Transverse colon (tissue), 4 donors: ENCODE results near the gene LAMTOR4. TPM values are rescaled to one million over a fixed set of nuclear protein-coding genes. Genes with fewer than 3 reads are reported as not detected.
"Not testable (repeated sequence)": the region's sequence is repeated elsewhere in the genome, so short reads cannot be mapped to it uniquely, and the experiment has no call there.

Experiments used
- DNase-seq: peaks from one replicate; pipeline ENCODE4 v3.0.0-alpha.2; 2019
- H3K27ac ChIP-seq, 4 donors: fragments of 200-600 bp; sonication (generic); 2 replicates each; pipeline ENCODE4 v1.5.1; 2016 to 2018; ENCODE audit warnings: inconsistent platforms in 4 of 4
- H3K27me3 ChIP-seq: fragments of 200-600 bp; sonication (generic); 2 replicates; pipeline ENCODE4 v1.5.1; 2017; ENCODE audit warnings: inconsistent platforms
- H3K36me3 ChIP-seq, 4 donors: fragments of 200-600 bp; sonication (generic); 2 replicates each; pipeline ENCODE4 v1.5.1; 2017 to 2019; ENCODE audit warnings: inconsistent platforms in 4 of 4
- H3K4me1 ChIP-seq, 4 donors: fragments of 200-600 bp; sonication (generic); 2 replicates each; pipeline ENCODE4 v1.5.1; 2017 to 2020; ENCODE audit warnings: inconsistent platforms in 4 of 4
- H3K4me3 ChIP-seq, 4 donors: fragments of 200-600 bp; sonication (generic); 1 replicate in 1 of 4; 2 replicates in 3 of 4; pipeline versions ENCODE4 v1.5.1 to v1.6.1; 2017 to 2019; ENCODE audit warnings: inconsistent platforms in 4 of 4
- H3K9me3 ChIP-seq, 2 donors: fragments of 200-600 bp; sonication (generic); 2 replicates each; pipeline ENCODE4 v1.5.1; 2017 to 2019; ENCODE audit warnings: inconsistent platforms in 2 of 2
- EP300 ChIP-seq: sonication (generic); formaldehyde crosslinking; IDR thresholded peaks from one replicate; pipeline ENCODE4 v1.6.1; 2017; ENCODE audit warnings: antibody characterized with exemption, low read depth
- POLR2A ChIP-seq: fragments of 450-650 bp; IDR thresholded peaks from one replicate; pipeline ENCODE4 v1.6.1; 2016; ENCODE audit warnings: antibody characterized with exemption, mild to moderate bottlenecking, moderate library complexity
- POLR2AphosphoS5 ChIP-seq, 3 donors: sonication (generic); formaldehyde crosslinking; IDR thresholded peaks; one replicate each; pipeline ENCODE4 v1.6.1; 2016; ENCODE audit warnings: antibody characterized with exemption in 3 of 3
- WGBS, 2 donors: methylation state at CpG; one replicate each; pipeline ENCODE4 v1.1.5; 2018; ENCODE audit warnings: low coverage in 1 of 2; 5-methylcytosine and 5-hydroxymethylcytosine counted together
- in situ Hi-C, 4 donors: fragments of 200-750 bp; cut with MboI; loops; one replicate each; pipeline versions ENCODE4 v1.15.0 to v1.15.1; 2017; ENCODE audit warnings: low sequenced_read_pairs in 3 of 4, low pct_ligation_motif_present in 1 of 4, low pct_unique_long_range_greater_than_20kb in 1 of 4
- intact Hi-C: fragments of 100-400 bp; cut with DNase I; formaldehyde crosslinking; loops from one replicate; pipeline ENCODE4 v1.15.1; 2023; ENCODE audit warnings: low total_unique reads
- total RNA-seq, 4 donors: library from RNA; depleted of rRNA; stranded (reverse); fragments of >200 nt; gene quantifications; one replicate each; pipeline ENCODE4 v1.1.0, GENCODE V29; 2016
- TF ChIP-seq, protein P1 (sequence below), 5 experiments: fragments of 200-600 bp in 3 of 5; fragments of 450-650 bp in 2 of 5; sonication (generic) in 3 of 5; IDR thresholded peaks; 1 replicate in 2 of 5; 2 replicates in 3 of 5; pipeline ENCODE4 v1.5.1; 2016 to 2017; ENCODE audit warnings: antibody characterized with exemption in 5 of 5, inconsistent platforms in 3 of 5, mild to moderate bottlenecking in 2 of 5, moderate library complexity in 1 of 5

LAMTOR4 gene
- total RNA-seq, 4 donors from 2014 or later = 105 to 403 (median 256) TPM

DNA sequence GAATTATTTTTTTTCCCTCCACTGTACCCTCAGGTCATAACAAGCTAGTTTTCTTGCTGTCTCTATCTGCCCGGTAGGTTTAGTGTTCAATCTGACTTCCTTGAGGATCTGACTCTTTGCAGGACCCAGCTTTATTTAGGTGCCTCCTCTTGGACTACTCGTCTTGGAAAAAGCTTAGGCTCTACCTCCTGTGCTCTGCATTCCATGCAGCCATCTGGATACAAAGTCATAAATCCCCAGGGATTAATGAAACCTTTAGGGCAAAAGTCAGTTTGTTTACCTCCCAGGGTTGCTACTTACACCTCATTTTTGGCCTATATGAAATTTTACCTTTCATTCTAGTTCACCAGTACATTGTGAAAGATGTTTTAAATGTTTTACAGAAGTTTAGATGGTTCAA is 37.0 kb downstream of the LAMTOR4 start:
- TF ChIP-seq POLR2AphosphoS5 (IDR thresholded peaks at IDR 0.05) (no peak), POLR2A (no peak), EP300 (no peak)
- TF ChIP-seq, protein P1, sequence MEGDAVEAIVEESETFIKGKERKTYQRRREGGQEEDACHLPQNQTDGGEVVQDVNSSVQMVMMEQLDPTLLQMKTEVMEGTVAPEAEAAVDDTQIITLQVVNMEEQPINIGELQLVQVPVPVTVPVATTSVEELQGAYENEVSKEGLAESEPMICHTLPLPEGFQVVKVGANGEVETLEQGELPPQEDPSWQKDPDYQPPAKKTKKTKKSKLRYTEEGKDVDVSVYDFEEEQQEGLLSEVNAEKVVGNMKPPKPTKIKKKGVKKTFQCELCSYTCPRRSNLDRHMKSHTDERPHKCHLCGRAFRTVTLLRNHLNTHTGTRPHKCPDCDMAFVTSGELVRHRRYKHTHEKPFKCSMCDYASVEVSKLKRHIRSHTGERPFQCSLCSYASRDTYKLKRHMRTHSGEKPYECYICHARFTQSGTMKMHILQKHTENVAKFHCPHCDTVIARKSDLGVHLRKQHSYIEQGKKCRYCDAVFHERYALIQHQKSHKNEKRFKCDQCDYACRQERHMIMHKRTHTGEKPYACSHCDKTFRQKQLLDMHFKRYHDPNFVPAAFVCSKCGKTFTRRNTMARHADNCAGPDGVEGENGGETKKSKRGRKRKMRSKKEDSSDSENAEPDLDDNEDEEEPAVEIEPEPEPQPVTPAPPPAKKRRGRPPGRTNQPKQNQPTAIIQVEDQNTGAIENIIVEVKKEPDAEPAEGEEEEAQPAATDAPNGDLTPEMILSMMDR (IDR thresholded peaks at IDR 0.05) = no peak
- DNase-seq = no peak
- no peaks in the 10 kb centered on the region for H3K27me3 ChIP-seq
- no peaks in the 10 kb centered on the region for H3K36me3 ChIP-seq
- H3K27ac ChIP-seq = no peak overlapping the region
- in situ Hi-C loops (no loop called here), intact Hi-C loops (no loop called here)
- peaks cover 0 to 3% (median 0%) of the 10 kb centered on the region in 4 donors for H3K4me1 ChIP-seq
- no peak overlapping the region for H3K4me3 ChIP-seq
- no peaks in the 10 kb centered on the region for H3K9me3 ChIP-seq
- WGBS, 2 donors = 53 to 83% methylated on average over 1 to 2 of the region's 2 CpGs

GRCh38 chr7:100189061-100189460 is 40.3 kb downstream of the LAMTOR4 start:
- TF ChIP-seq POLR2AphosphoS5 (IDR thresholded peaks at IDR 0.05) = no peak
- no peak for TF ChIP-seq POLR2A
- TF ChIP-seq, protein P1 (IDR thresholded peaks at IDR 0.05) = no peak
- TF ChIP-seq EP300 = no peak
- Histone ChIP-seq H3K4me1 (peaks cover 0 to 8% (median 2%) of the 10 kb centered on the region in 4 donors), H3K27ac (no peak overlapping the region), H3K36me3 (no peaks in the 10 kb centered on the region), H3K9me3 (no peaks in the 10 kb centered on the region), H3K27me3 (no peaks in the 10 kb centered on the region), H3K4me3 (no peak overlapping the region)
- in situ Hi-C loops = no loop called here
- WGBS, 2 donors = 51 to 83% methylated on average over 2 to 3 of the region's 3 CpGs
- intact Hi-C loops = no loop called here
- no peak for DNase-seq

DNA sequence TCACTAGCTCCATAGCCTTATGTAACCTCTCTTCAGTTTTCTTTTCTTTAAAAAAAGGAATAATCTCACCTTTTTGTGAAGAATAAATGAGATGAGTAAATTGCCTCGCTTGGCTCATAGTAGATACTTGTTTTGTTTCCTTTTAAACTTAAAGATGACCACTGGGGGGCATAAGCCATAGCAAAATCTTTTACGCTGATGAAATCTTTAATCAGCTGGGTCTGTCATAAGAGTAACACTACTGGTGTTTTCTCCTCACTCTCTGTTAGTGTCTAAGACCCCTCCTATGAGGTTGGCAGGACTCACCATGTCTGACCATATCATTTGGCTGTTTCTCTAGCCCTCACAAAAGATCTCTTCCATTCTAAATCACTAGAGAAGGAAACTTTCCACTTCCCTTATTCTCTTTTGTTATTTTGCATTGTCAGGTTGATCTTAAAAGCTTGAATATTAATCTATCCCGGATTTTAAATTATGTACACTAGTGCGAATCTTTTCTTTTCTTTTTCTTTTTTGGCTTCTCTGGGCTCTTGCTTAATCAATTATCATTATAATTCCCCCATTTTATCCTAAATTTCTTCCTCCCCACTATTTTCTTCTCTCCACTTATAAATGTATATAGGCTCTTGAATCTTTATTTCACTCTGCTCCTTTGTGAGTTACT is 41.5 kb downstream of the LAMTOR4 start:
- no peaks in the 10 kb centered on the region for H3K9me3 ChIP-seq
- H3K36me3 ChIP-seq = no peaks in the 10 kb centered on the region
- no peak for TF ChIP-seq POLR2AphosphoS5 (IDR thresholded peaks at IDR 0.05)
- TF ChIP-seq, protein P1 (IDR thresholded peaks at IDR 0.05) = peak; percentile 28 to 41 (median 35)
- peaks cover 0 to 8% (median 2%) of the 10 kb centered on the region in 4 donors for H3K4me1 ChIP-seq
- no peaks in the 10 kb centered on the region for H3K27me3 ChIP-seq
- in situ Hi-C loops (no loop called here), intact Hi-C loops (no loop called here)
- 54 to 58% methylated on average over 4 of the region's 4 CpGs for WGBS, 2 donors
- H3K4me3 ChIP-seq = no peak overlapping the region
- DNase-seq = no peak
- no peak overlapping the region for H3K27ac ChIP-seq

- no peaks in the 10 kb centered on the region for H3K36me3 ChIP-seq
- intact Hi-C loops (no loop called here), in situ Hi-C loops (no loop called here)
- no peak overlapping the region for H3K4me3 ChIP-seq
- H3K27me3 ChIP-seq = no peaks in the 10 kb centered on the region
- TF ChIP-seq POLR2A (no peak), POLR2AphosphoS5 (IDR thresholded peaks at IDR 0.05) (no peak), EP300 (no peak)
- TF ChIP-seq, protein P1 (IDR thresholded peaks at IDR 0.05) = no peak
- no peaks in the 10 kb centered on the region for H3K9me3 ChIP-seq
- H3K4me1 ChIP-seq = peaks cover 0 to 20% (median 2%) of the 10 kb centered on the region in 4 donors
- 5 to 19% methylated on average over 2 of the region's 2 CpGs for WGBS, 2 donors
- H3K27ac ChIP-seq = peak overlapping the region in 1 of 4 donors; percentile 9
- no peak for DNase-seq
Measured at GRCh38 chr7:100191775-100192174, 43.1 kb downstream of the LAMTOR4 start.

DNA sequence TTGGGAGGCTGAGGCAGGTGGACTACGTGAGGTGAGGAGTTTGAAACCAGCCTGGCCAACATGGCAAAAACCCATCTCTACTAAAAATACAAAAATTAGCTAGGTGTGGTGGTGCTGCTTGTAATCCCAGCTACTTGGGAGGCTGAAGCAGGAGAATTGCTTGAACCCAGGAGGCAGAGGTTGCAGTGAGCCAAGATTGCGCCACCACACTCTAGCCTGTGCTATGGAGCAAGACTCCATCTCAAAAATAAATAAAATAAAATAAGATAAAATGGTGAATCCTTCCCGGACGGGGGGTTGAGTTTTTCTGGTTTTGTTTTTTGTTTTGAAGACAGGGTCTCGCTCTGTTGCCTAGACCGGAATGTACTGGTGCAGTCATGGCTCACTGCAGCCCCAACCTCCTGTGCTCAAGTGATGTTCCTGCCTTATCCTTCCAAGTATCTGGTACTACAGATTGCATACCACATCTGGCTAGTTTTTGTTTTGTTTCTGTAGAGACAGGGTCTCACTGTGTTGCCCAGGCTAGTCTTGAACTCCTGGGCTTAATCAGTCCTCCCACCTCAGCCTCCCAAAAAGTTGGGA is 43.7 kb downstream of the LAMTOR4 start:
- peaks cover 0 to 20% (median 2%) of the 10 kb centered on the region in 4 donors for H3K4me1 ChIP-seq
- intact Hi-C loops, DNase-seq, H3K36me3 ChIP-seq, in situ Hi-C loops, H3K27me3 ChIP-seq, H3K4me3 ChIP-seq, H3K9me3 ChIP-seq, H3K27ac ChIP-seq: not testable (repeated sequence)
- WGBS, 2 donors = 90 to 98% methylated on average over 6 of the region's 6 CpGs
